ENCODE data around the gene DUSP22.

- no peak for TF ChIP-seq EP300 (IDR thresholded peaks at IDR 0.05)
- no peak for TF ChIP-seq POLR2A (IDR thresholded peaks at IDR 0.05)
- no peak for TF ChIP-seq POLR2AphosphoS5 (IDR thresholded peaks at IDR 0.05)
Observed at GRCh38 chr6:318243-318890, 26.1 kb downstream of the DUSP22 start.

Measured in suprapubic skin (tissue), 4 donors.